NCI-H345 treated with DMSO at 0.1 percent for 48 hours (cell line): ENCODE results near the gene MLLT10.

ENCODE experiments used
- DNase-seq: peaks from one replicate; lab custom pipeline; 2025; ENCODE audit not compliant: unreplicated experiment; lab: John Stamatoyannopoulos, UW

MLLT10 gene

DNA sequence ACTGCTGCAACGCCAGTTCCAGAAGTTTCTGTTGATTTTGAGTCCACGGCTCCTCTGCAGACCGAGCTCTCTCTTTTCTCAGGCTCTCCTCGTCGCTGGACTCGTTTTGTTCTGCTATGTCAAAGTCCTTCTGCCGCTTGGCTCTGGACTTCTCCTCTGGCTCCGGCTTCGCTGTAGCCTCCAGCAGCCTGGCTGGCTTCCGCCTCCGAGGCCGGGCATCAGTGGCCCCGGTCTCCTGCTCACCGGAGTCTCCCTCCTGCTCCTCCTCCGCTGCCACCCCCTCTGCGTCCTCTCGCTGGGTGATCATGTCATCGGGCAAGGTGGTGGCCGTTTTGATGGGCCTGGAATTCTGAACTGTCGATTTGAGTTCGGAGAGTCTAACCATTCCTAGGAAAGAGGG is 225.2 kb downstream of the MLLT10 start:
- DNase-seq, result no peak

DNA sequence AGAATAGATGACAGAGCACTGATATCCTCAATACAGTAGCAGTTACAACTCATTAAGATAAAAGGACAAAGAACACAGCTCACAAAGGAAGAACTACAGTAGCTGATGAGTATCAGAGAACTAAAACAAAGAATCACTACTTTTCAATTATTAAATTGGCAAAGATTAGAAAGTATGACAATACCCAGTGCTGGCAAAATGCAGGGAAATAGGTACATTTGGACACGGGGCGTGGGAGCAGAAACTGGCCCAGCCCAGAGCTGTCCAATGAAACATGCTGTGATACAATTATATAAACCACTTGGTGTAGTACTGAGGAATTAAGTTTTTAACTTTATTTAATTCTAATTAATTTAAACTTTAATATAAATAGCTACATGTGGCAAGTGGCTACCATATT is 226.3 kb downstream of the MLLT10 start:
- no peak for DNase-seq

DNA sequence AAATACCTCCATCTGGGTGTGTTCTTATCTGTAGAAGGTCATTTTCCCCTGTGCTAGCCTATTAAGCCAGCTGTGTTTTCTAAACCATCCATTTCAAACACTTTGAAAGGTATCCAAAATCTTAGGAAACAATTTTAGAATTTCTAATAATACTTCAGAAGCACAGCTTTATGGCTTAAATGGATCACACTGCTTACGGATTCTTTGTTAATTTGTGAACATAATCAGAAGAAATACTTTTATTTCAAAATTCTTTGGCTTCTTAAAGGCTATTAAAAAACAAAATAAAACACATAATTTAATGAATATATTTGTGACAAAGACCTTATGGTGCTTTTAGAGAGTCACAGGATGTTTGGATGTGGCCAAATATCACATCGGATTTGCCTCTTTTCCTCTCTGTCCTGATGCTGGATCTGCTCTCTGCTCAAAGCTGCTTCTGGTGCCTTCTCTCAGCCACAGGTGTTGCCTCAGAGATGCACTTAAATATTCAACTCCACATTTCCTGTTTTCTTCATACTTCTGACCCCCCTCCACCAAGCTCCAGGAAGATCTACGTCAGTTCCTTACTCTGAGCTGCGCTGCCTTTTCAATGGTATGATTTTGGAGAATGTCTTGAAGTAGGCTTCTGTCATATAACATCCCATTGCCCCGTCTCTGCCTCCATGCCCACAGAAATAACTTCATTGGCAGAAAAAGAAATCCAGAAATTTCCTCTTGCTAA is 230.6 kb downstream of the MLLT10 start:
- no peak for DNase-seq

DNA sequence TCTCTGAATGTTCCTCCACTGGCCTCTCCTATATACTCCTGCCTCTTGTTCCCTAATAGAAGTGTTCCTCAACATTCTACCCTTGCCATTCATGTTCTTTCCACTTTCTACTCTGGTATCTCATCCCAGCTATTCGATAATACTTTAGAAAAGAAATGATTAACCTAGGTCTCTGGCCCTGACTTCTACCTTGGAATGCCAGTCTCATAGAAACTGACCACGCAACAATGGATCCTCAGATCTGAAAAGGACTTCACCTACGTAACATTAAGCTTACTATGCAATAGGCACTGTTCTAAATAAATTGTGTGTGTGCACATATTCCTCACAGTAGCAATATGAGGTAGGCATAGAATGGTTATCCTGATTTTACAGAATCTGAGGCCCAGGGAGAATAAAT is 235.0 kb downstream of the MLLT10 start:
- DNase-seq, result no peak

DNA sequence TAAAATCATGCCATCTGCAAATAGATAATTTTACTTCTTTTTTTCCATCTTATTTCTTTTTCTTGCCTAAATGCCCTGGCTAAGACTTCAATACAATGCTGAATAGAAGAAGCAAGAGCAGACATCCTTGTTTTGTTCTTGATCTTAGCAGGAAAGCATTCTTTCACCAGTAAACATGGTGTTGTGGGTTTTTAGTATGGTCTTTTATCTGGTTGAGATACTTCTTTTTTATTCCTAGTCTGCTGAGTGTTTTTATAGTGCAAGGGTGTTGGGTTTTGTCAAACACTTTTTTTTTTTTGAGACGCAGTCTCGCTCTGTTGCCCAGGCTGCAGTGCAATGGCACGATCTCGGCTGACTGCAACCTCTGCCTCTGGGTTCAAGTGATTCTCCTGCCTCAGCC is 237.2 kb downstream of the MLLT10 start:
- no peak for DNase-seq

DNA sequence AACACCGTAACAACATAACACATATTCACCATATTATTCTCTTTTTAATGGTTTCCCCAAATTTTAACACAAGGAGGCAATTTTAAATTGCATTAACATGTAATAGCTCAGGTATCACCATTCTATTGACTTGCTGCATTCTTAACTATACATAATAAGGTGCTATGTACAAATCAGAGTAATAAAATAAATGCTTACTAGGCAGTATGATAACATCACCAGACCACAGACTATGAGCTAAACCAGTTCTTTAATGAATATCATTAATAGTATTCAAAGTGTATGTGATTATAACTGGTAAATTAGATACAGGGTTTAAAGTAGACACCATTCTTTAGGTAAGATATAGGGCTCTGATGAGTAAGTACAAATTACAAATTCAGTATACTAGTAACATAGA is 242.9 kb downstream of the MLLT10 start:
- DNase-seq, result no peak

DNA sequence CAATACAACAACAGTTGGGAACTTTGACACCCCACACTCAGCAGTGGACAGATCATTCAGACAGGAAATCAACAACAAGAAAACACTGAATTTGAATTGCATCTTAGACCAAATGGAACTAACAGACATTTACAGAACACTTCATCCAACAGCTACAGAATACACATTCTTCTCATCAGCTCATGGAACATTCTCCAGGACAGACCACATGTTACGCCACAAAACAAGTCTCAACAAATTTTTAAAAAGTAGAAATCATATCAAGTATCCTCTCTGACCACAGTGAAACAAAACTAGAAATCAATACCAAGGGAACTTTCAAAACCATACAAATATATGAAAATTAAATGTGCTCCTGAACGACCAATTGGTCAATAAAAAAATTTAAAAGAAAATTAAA is 257.2 kb downstream of the MLLT10 start:
- no peak for DNase-seq
